ENCODE data around the gene PCK2.

DNA sequence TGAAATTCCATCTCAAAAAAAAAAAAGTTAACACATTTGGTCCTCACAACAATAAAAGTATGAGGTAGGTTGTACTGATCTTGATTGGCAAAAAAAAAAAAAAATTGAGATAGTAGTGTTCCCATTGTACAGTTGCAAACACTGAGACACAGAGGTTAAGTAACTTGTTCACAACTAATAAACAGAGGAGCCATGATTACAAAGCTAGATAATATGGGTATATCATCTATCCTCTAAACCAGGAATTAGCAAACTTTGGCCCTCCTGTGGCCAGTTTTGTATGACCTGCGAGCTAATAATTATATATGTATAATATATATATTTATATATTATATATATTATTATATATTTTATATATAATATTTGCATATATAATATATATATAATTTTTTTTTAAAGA is 39.6 kb downstream of the PCK2 start:
- TF ChIP-seq, protein P1, sequence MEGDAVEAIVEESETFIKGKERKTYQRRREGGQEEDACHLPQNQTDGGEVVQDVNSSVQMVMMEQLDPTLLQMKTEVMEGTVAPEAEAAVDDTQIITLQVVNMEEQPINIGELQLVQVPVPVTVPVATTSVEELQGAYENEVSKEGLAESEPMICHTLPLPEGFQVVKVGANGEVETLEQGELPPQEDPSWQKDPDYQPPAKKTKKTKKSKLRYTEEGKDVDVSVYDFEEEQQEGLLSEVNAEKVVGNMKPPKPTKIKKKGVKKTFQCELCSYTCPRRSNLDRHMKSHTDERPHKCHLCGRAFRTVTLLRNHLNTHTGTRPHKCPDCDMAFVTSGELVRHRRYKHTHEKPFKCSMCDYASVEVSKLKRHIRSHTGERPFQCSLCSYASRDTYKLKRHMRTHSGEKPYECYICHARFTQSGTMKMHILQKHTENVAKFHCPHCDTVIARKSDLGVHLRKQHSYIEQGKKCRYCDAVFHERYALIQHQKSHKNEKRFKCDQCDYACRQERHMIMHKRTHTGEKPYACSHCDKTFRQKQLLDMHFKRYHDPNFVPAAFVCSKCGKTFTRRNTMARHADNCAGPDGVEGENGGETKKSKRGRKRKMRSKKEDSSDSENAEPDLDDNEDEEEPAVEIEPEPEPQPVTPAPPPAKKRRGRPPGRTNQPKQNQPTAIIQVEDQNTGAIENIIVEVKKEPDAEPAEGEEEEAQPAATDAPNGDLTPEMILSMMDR (IDR thresholded peaks at IDR 0.05; ENCODE audit: control extremely low read depth in 1 of 3, insufficient read depth in 1 of 3, low read depth in 1 of 3, low read length in 3 of 3) = no peak
- TF ChIP-seq SP1 (IDR thresholded peaks at IDR 0.05; ENCODE audit: low read depth, low read length) (no peak), EP300 (IDR thresholded peaks at IDR 0.05; ENCODE audit: borderline replicate concordance in 1 of 2, low read depth in 2 of 2, low read length in 2 of 2) (no peak)
- TF ChIP-seq, protein P2, sequence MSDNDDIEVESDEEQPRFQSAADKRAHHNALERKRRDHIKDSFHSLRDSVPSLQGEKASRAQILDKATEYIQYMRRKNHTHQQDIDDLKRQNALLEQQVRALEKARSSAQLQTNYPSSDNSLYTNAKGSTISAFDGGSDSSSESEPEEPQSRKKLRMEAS (IDR thresholded peaks at IDR 0.05) = no peak

Measured in H1 (cell line).